Urinary bladder (tissue), 4 donors: ENCODE measurements around the gene DYNC1LI1. TPM values are rescaled to one million over a fixed set of nuclear protein-coding genes. Genes with fewer than 3 reads are reported as not detected.
A peak's percentile ranks its signal among the peaks of the same experiment; 100 is the strongest.

Experiments used
- DNase-seq: peaks from one replicate; pipeline ENCODE4 v3.0.0-alpha.2; 2015; ENCODE audit errors: extremely low spot score
- H3K27ac ChIP-seq: one replicate; pipeline ENCODE4 v1.5.1; 2013; ENCODE audit warnings: low read depth, mild to moderate bottlenecking, moderate library complexity
- H3K36me3 ChIP-seq: one replicate; pipeline ENCODE4 v1.6.1; 2013; ENCODE audit warnings: mild to moderate bottlenecking, moderate library complexity; ENCODE audit not compliant: insufficient read depth
- H3K4me1 ChIP-seq: one replicate; pipeline ENCODE4 v1.6.1; 2013; ENCODE audit warnings: mild to moderate bottlenecking, moderate library complexity; ENCODE audit not compliant: insufficient read depth
- H3K4me3 ChIP-seq: one replicate; pipeline ENCODE4 v1.5.1; 2013; ENCODE audit warnings: low read depth, low read length
- WGBS: extraction: QIAGEN DNeasy Blood & Tissue Kit; methylation state at CpG from one replicate; pipeline ENCODE4 v1.1.7; 2013; 5-methylcytosine and 5-hydroxymethylcytosine counted together
- polyA plus RNA-seq: library from polyadenylated mRNA; stranded (reverse); fragments of 200-250 nt; gene quantifications from one replicate; pipeline ENCODE4 v1.2.3, GENCODE V29; 2013
- total RNA-seq: library from RNA; depleted of rRNA; stranded (reverse); fragments of >200 nt; gene quantifications from one replicate; pipeline ENCODE4 v1.2.3, GENCODE V29; 2014
- donor health status: healthy with polysubstance abuse.
- donor health status: healthy.

DYNC1LI1 gene
- total RNA-seq (55.6 TPM), polyA plus RNA-seq (29.2 TPM)

GRCh38 chr3:32570421-32571191, at the start of gene DYNC1LI1:
Gene DYNC1LI1 (minus strand): TSS chr3:32570858. CDS start chr3:32570770, 88 bp downstream.
- Histone ChIP-seq H3K4me3 (peak within 1 kb of the TSS; percentile 93), H3K36me3 (no peaks in the 10 kb centered on the region), H3K27ac (peak within 1 kb of the TSS; percentile 96), H3K4me1 (no peaks in the 10 kb centered on the region)
- under 1% methylated on average over 89 of the region's 89 CpGs for WGBS
- peak; percentile 73 for DNase-seq

GRCh38 chr3:32619395-32619794, 48.7 kb upstream of the DYNC1LI1 start:
- Histone ChIP-seq H3K4me3 (no peak overlapping the region), H3K27ac (no peak overlapping the region), H3K36me3 (no peaks in the 10 kb centered on the region), H3K4me1 (no peaks in the 10 kb centered on the region)
- DNase-seq: no peak

GRCh38 chr3:32616267-32616962, 45.8 kb upstream of the DYNC1LI1 start:
- no peak for DNase-seq
- 92% methylated on average over 14 of the region's 14 CpGs for WGBS
- H3K4me1 ChIP-seq: no peaks in the 10 kb centered on the region
- no peak overlapping the region for H3K4me3 ChIP-seq
- no peaks in the 10 kb centered on the region for H3K36me3 ChIP-seq
- no peak overlapping the region for H3K27ac ChIP-seq

- WGBS: 15% methylated on average over 2 of the region's 2 CpGs
- no peaks in the 10 kb centered on the region for H3K4me1 ChIP-seq
- H3K27ac ChIP-seq: no peak overlapping the region
- DNase-seq: no peak
- no peak overlapping the region for H3K4me3 ChIP-seq
- H3K36me3 ChIP-seq: no peaks in the 10 kb centered on the region
Measured at GRCh38 chr3:32614956-32615355, 44.3 kb upstream of the DYNC1LI1 start.

- H3K4me1 ChIP-seq: no peaks in the 10 kb centered on the region
- 91% methylated on average over 4 of the region's 4 CpGs for WGBS
- H3K27ac ChIP-seq: no peak overlapping the region
- H3K4me3 ChIP-seq: no peak overlapping the region
- no peak for DNase-seq
- H3K36me3 ChIP-seq: no peaks in the 10 kb centered on the region
Measured at GRCh38 chr3:32613183-32613582, 42.5 kb upstream of the DYNC1LI1 start.

- Histone ChIP-seq H3K27ac (no peak overlapping the region), H3K4me3 (no peak overlapping the region), H3K4me1 (no peaks in the 10 kb centered on the region), H3K36me3 (no peaks in the 10 kb centered on the region)
- WGBS: 80% methylated on average over 1 of the region's 1 CpG
- no peak for DNase-seq
Measured at GRCh38 chr3:32612547-32612946, 41.9 kb upstream of the DYNC1LI1 start.

GRCh38 chr3:32607522-32607921, 36.9 kb upstream of the DYNC1LI1 start:
- no peak for DNase-seq
- no peak overlapping the region for H3K4me3 ChIP-seq
- H3K36me3 ChIP-seq: no peaks in the 10 kb centered on the region
- H3K27ac ChIP-seq: no peak overlapping the region
- no peaks in the 10 kb centered on the region for H3K4me1 ChIP-seq
- 84% methylated on average over 2 of the region's 2 CpGs for WGBS

GRCh38 chr3:32606960-32607359, 36.3 kb upstream of the DYNC1LI1 start:
- Histone ChIP-seq H3K27ac (no peak overlapping the region), H3K4me1 (no peaks in the 10 kb centered on the region), H3K36me3 (no peaks in the 10 kb centered on the region), H3K4me3 (no peak overlapping the region)
- no peak for DNase-seq
- WGBS: 81% methylated on average over 3 of the region's 3 CpGs

- 92% methylated on average over 3 of the region's 3 CpGs for WGBS
- H3K4me3 ChIP-seq: no peak overlapping the region
- no peak for DNase-seq
- H3K4me1 ChIP-seq: no peaks in the 10 kb centered on the region
- no peak overlapping the region for H3K27ac ChIP-seq
- H3K36me3 ChIP-seq: no peaks in the 10 kb centered on the region
Measured at GRCh38 chr3:32606277-32606676, 35.6 kb upstream of the DYNC1LI1 start.

GRCh38 chr3:32603064-32603463, 32.4 kb upstream of the DYNC1LI1 start:
- Histone ChIP-seq H3K4me1 (no peaks in the 10 kb centered on the region), H3K4me3 (no peak overlapping the region), H3K27ac (no peak overlapping the region), H3K36me3 (no peaks in the 10 kb centered on the region)
- 54% methylated on average over 4 of the region's 4 CpGs for WGBS
- no peak for DNase-seq

- Histone ChIP-seq H3K36me3 (no peaks in the 10 kb centered on the region), H3K27ac (no peak overlapping the region), H3K4me1 (no peaks in the 10 kb centered on the region), H3K4me3 (no peak overlapping the region)
- 93% methylated on average over 7 of the region's 7 CpGs for WGBS
- DNase-seq: no peak
Measured at GRCh38 chr3:32602206-32602605, 31.5 kb upstream of the DYNC1LI1 start.

GRCh38 chr3:32601722-32602121, 31.1 kb upstream of the DYNC1LI1 start:
- H3K36me3 ChIP-seq: no peaks in the 10 kb centered on the region
- no peaks in the 10 kb centered on the region for H3K4me1 ChIP-seq
- no peak overlapping the region for H3K4me3 ChIP-seq
- no peak for DNase-seq
- no peak overlapping the region for H3K27ac ChIP-seq
- WGBS: 71% methylated on average over 3 of the region's 3 CpGs

GRCh38 chr3:32597656-32598055, 27.0 kb upstream of the DYNC1LI1 start:
- WGBS: 63% methylated on average over 2 of the region's 2 CpGs
- Histone ChIP-seq H3K4me1 (no peaks in the 10 kb centered on the region), H3K36me3 (no peaks in the 10 kb centered on the region), H3K27ac (no peak overlapping the region), H3K4me3 (no peak overlapping the region)
- no peak for DNase-seq

GRCh38 chr3:32596909-32597369, 26.3 kb upstream of the DYNC1LI1 start:
- no peak overlapping the region for H3K4me3 ChIP-seq
- H3K27ac ChIP-seq: no peak overlapping the region
- WGBS: 64% methylated on average over 8 of the region's 8 CpGs
- H3K4me1 ChIP-seq: no peaks in the 10 kb centered on the region
- DNase-seq: no peak
- H3K36me3 ChIP-seq: no peaks in the 10 kb centered on the region
